ENCODE measurements around the gene KLHL29.

- TF ChIP-seq CTCF (conservative IDR thresholded peaks at IDR 0.05; ENCODE audit: low read depth, low read length) = no peak
- no peak for TF ChIP-seq EZH2 (IDR thresholded peaks at IDR 0.05; ENCODE audit: borderline replicate concordance, low read depth, low read length, poor library complexity, severe bottlenecking)
These were observed 118.1 kb downstream of the KLHL29 start for GRCh38 chr2:23503097-23503496.
